Naive B cell (primary cell): ENCODE data around the gene GPR4. TPM values are rescaled to one million over a fixed set of nuclear protein-coding genes. Genes with fewer than 3 reads are reported as not detected.
A peak's percentile ranks its signal among the peaks of the same experiment; 100 is the strongest.
"Not testable (repeated sequence)": the region's sequence is repeated elsewhere in the genome, so short reads cannot be mapped to it uniquely, and the experiment has no call there.

Experiments
- ATAC-seq, 2 donors: fragments of 150-1000 bp; cut with Tn5 transposase; 2 replicates each; pipeline ENCODE4 v1.10.0; 2021; ENCODE audit warnings: low read depth in 2 of 2, mild to moderate bottlenecking in 2 of 2, moderate library complexity in 2 of 2
- DNase-seq: peaks from one replicate; pipeline ENCODE4 v3.0.0; 2022
- H3K27ac Mint-ChIP-seq, 6 donors: one replicate each; pipeline ENCODE4 v1.8.0; 2020 to 2022; ENCODE audit warnings: mild to moderate bottlenecking in 6 of 6, mixed read lengths in 6 of 6, moderate library complexity in 5 of 6, inconsistent platforms in 2 of 6
- H3K27me3 Mint-ChIP-seq, 3 donors: one replicate each; pipeline ENCODE4 v1.8.0; 2021 to 2022; ENCODE audit warnings: mixed read lengths in 3 of 3, mild to moderate bottlenecking in 1 of 3
- H3K36me3 Mint-ChIP-seq, 2 donors: one replicate each; pipeline ENCODE4 v1.8.0; 2020 to 2022; ENCODE audit warnings: mixed read lengths in 2 of 2, inconsistent platforms in 1 of 2, mild to moderate bottlenecking in 1 of 2
- H3K4me1 Mint-ChIP-seq, 3 donors: one replicate each; pipeline ENCODE4 v1.8.0; 2020 to 2022; ENCODE audit warnings: mixed read lengths in 3 of 3, inconsistent platforms in 1 of 3, mild to moderate bottlenecking in 1 of 3, moderate library complexity in 1 of 3
- H3K4me3 Mint-ChIP-seq, 8 donors: one replicate each; pipeline ENCODE4 v1.8.0; 2020 to 2022; ENCODE audit warnings: mild to moderate bottlenecking in 8 of 8, mixed read lengths in 8 of 8, moderate library complexity in 8 of 8, inconsistent platforms in 2 of 8
- H3K9me3 Mint-ChIP-seq, 7 donors: one replicate each; pipeline ENCODE4 v1.8.0; 2020 to 2022; ENCODE audit warnings: mixed read lengths in 7 of 7, mild to moderate bottlenecking in 5 of 7, inconsistent platforms in 2 of 7, moderate library complexity in 1 of 7
- polyA plus RNA-seq, 6 donors: library from polyadenylated mRNA; unstranded; fragments of 300-500 nt; fragmentation: Illumina TruSeq; gene quantifications; one replicate each; pipeline ENCODE4 v1.2.3, GENCODE V29; 2021; ENCODE audit warnings: low read depth in 6 of 6

Gene GPR4
- polyA plus RNA-seq, 6 donors from 2014 or later = not detected

DNA sequence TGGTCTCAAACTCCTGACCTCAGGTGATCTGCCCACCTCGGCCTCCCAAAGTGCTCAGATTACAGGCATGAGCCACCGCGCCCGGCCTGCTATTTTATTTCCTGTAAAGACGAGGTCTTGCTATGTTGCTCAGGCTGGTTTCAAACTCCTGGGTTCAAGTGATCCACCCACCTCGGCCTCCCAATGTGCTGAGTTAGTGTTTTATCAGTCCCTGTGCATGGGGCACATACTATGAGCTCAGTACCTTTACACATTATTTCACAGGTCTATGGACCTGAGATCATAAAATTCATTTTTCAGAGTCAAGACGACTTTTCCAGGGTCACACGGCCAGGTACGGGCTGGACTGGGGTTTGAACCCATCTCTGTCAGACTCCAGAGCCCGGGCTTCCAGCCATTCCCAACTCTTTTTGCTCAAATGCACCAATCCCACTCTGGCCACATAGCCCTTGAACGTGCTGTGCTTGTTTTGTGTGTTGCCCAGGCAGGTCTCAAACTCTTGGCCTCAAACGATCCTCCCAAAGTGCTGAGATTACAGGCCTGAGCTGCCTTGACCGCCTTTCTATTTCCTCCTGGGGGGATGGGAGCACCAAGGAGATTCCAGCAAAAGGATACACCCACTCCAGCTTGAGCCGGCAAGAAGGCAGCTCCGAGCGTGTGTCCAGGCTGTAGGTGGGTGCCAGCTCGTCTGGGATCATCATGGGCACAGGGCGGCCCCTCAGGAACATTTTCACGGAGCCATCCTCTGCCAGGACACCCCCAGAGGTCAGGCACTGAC, 36.1 kb upstream of the GPR4 start:
- Mint-ChIP-seq H3K4me1 (peaks cover 29 to 33% (median 31%) of the 10 kb centered on the region in 3 donors), H3K9me3 (peaks cover 0 to 5% (median 0%) of the 10 kb centered on the region in 7 donors), H3K4me3 (peak overlapping the region in 7 of 8 donors; percentile 38 to 97 (median 94)), H3K36me3 (no peaks in the 10 kb centered on the region), H3K27ac (peak overlapping the region in 2 of 6 donors; percentile 74 to 86), H3K27me3 (no peaks in the 10 kb centered on the region)
- no peak for ATAC-seq
- no peak for DNase-seq

DNA sequence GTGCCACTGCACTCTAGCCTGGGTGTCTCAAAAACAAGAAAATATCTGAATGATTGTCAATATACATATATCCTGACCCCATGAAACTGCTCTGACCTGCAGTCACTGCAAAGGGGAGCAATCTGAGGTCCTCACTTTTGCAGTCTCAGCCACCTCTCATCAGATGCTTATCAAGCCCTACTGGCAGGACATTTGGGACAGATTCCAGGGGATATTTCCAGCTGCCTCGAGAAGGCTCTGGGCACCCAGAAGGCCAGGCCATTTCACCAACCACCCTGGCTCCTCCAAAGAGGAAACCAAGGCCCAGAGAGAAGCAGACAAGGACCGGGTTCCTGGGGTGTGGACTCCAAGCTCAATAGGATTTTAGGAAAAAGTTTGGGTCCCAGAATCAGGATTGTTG, 34.9 kb upstream of the GPR4 start:
- Mint-ChIP-seq H3K9me3 (peaks cover 0 to 5% (median 0%) of the 10 kb centered on the region in 7 donors), H3K4me1 (peaks cover 20 to 26% (median 21%) of the 10 kb centered on the region in 3 donors), H3K36me3 (no peaks in the 10 kb centered on the region), H3K27ac (no peak overlapping the region), H3K4me3 (peak overlapping the region in 2 of 8 donors; percentile 49 to 59), H3K27me3 (no peaks in the 10 kb centered on the region)
- DNase-seq = no peak
- no peak for ATAC-seq

GRCh38 chr19:45636275-45636674, 34.3 kb upstream of the GPR4 start:
- ATAC-seq (no peak), DNase-seq (no peak)
- Mint-ChIP-seq H3K4me1 (peaks cover 14 to 20% (median 15%) of the 10 kb centered on the region in 3 donors), H3K9me3 (peaks cover 0 to 3% (median 0%) of the 10 kb centered on the region in 7 donors), H3K36me3 (no peaks in the 10 kb centered on the region), H3K27ac (peak overlapping the region in 1 of 6 donors; percentile 63), H3K27me3 (no peaks in the 10 kb centered on the region), H3K4me3 (peak overlapping the region in 1 of 8 donors; percentile 59)

DNA sequence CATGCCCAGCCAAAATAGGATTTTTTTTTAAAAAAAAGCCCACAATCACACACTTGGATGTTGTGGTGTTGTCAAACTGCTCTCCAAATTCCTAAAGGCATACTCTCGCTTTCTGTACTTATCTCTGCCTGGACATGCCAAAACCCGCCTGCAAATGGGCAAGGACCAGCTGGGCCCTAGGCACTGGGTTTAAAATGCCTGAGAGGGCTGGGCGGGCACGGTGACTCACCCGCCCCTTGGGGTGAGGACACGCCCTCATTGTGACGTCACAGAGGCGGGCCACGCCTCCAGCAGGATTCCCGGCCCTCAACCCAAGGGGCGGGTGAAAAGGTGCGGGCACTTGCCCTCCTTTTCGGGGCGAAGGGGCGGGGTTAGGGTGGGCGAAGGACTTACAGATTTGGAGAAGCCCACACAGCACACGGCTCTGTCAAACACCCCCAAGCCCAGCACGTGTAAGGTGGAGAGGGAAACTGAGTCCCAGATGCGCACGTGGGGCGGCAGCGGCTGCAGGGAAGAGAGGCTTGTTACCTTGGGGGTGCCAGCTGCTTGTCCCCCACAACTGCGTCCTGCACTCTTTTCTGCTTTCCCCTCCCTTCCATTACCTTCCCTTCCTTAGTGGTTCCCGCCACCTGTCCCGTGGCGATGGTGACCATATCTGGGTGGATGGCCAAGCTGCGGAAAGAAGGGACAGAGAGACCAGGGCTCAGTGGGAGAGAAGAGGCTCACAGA, 30.6 kb upstream of the GPR4 start:
- H3K27ac Mint-ChIP-seq = peak overlapping the region in 1 of 6 donors; percentile 21
- H3K4me1 Mint-ChIP-seq = no peaks in the 10 kb centered on the region
- no peak overlapping the region for H3K4me3 Mint-ChIP-seq
- DNase-seq (no peak), ATAC-seq (no peak)
- no peaks in the 10 kb centered on the region for H3K9me3 Mint-ChIP-seq
- H3K36me3 Mint-ChIP-seq = no peaks in the 10 kb centered on the region
- H3K27me3 Mint-ChIP-seq = no peaks in the 10 kb centered on the region

DNA sequence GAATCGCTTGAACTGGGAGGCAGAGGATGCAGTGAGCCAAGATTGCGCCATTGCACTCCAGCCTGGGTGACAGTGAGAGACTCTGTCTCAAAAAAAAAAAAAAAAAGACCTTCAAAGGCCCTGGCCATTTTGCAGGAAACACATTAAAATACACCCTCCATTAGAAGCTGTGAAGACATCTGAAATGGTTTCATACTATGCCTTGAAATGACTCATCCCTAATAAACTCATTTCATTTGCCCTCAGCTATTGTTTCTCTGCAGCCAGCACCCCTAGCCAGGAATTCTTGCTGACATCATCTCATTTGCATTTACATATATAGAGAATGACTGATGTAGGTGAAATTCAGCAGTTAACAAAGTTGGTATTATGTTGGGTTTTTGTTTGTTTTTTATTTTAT, 28.5 kb upstream of the GPR4 start:
- peaks cover 3 to 4% of the 10 kb centered on the region in 2 donors for H3K36me3 Mint-ChIP-seq

GRCh38 chr19:45629704-45630103, 27.7 kb upstream of the GPR4 start:
- Mint-ChIP-seq H3K27me3 (no peaks in the 10 kb centered on the region), H3K27ac (no peak overlapping the region), H3K4me1 (peaks cover 0 to 4% (median 3%) of the 10 kb centered on the region in 3 donors), H3K4me3 (no peak overlapping the region), H3K36me3 (peaks cover 4 to 8% of the 10 kb centered on the region in 2 donors), H3K9me3 (no peaks in the 10 kb centered on the region)
- DNase-seq (no peak), ATAC-seq (no peak)

More for the DNA sequence above, 28.5 kb upstream of the GPR4 start:
- Mint-ChIP-seq H3K4me1 (peaks cover 0 to 2% (median 2%) of the 10 kb centered on the region in 3 donors), H3K4me3 (no peak overlapping the region), H3K27ac (no peak overlapping the region), H3K27me3 (no peaks in the 10 kb centered on the region), H3K9me3 (no peaks in the 10 kb centered on the region)
- no peak for DNase-seq
- ATAC-seq = no peak

GRCh38 chr19:45628219-45628618, 26.2 kb upstream of the GPR4 start:
- not testable (repeated sequence) for H3K4me1 Mint-ChIP-seq, H3K4me3 Mint-ChIP-seq

GRCh38 chr19:45623984-45624383, 22.0 kb upstream of the GPR4 start:
- Mint-ChIP-seq H3K9me3 (no peaks in the 10 kb centered on the region), H3K4me3 (no peak overlapping the region), H3K27me3 (no peaks in the 10 kb centered on the region), H3K4me1 (peaks cover 0 to 13% (median 3%) of the 10 kb centered on the region in 3 donors), H3K36me3 (peaks cover 4 to 45% of the 10 kb centered on the region in 2 donors), H3K27ac (no peak overlapping the region)
- ATAC-seq (no peak), DNase-seq (no peak)

More at GRCh38 chr19:45628219-45628618, 26.2 kb upstream of the GPR4 start:
- not testable (repeated sequence) for ATAC-seq, DNase-seq, H3K9me3 Mint-ChIP-seq, H3K27ac Mint-ChIP-seq, H3K27me3 Mint-ChIP-seq
- peaks cover 4 to 18% of the 10 kb centered on the region in 2 donors for H3K36me3 Mint-ChIP-seq

- Mint-ChIP-seq H3K4me3 (no peak overlapping the region), H3K9me3 (no peaks in the 10 kb centered on the region), H3K27ac (no peak overlapping the region), H3K4me1 (peaks cover 0 to 13% (median 3%) of the 10 kb centered on the region in 3 donors), H3K36me3 (peaks cover 4 to 45% of the 10 kb centered on the region in 2 donors), H3K27me3 (no peaks in the 10 kb centered on the region)
- ATAC-seq (no peak), DNase-seq (no peak)
Observed at GRCh38 chr19:45621976-45622503, 20.0 kb upstream of the GPR4 start.

- H3K27me3 Mint-ChIP-seq = no peaks in the 10 kb centered on the region
- no peak for ATAC-seq
- DNase-seq = no peak
- no peaks in the 10 kb centered on the region for H3K9me3 Mint-ChIP-seq
- H3K4me1 Mint-ChIP-seq = peaks cover 0 to 13% (median 3%) of the 10 kb centered on the region in 3 donors
- no peak overlapping the region for H3K27ac Mint-ChIP-seq
- H3K4me3 Mint-ChIP-seq = no peak overlapping the region
- H3K36me3 Mint-ChIP-seq = peaks cover 4 to 45% of the 10 kb centered on the region in 2 donors
Observed at GRCh38 chr19:45621389-45621788, 19.4 kb upstream of the GPR4 start.

DNA sequence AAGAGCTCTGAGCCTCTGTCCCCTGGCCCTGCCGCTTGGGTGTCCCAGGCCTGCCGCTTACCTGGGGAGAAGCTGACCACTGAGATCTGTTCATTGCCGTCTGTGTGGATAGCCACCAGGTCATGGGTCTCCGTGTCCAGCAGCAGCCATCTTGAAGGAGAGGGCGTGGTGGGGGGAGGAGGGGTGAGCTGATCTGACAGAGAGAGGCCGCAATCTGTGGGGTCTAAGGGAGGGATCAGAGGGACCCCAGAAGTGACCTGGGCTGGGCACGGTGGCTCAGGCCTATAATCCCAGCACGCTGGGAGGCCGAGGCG, 14.6 kb upstream of the GPR4 start:
- H3K4me3 Mint-ChIP-seq = no peak overlapping the region
- peaks cover 4 to 5% (median 5%) of the 10 kb centered on the region in 3 donors for H3K4me1 Mint-ChIP-seq
- no peak overlapping the region for H3K27ac Mint-ChIP-seq

GRCh38 chr19:45615795-45616703, 14.0 kb upstream of the GPR4 start:
- peaks cover 4 to 5% (median 5%) of the 10 kb centered on the region in 3 donors for H3K4me1 Mint-ChIP-seq
- peak overlapping the region in 1 of 6 donors; percentile 24 for H3K27ac Mint-ChIP-seq
- DNase-seq = peak; percentile 41
- peak; percentile 84 to 92 for ATAC-seq
- no peaks in the 10 kb centered on the region for H3K9me3 Mint-ChIP-seq
- no peak overlapping the region for H3K4me3 Mint-ChIP-seq
- peaks cover 0 to 12% of the 10 kb centered on the region in 2 donors for H3K36me3 Mint-ChIP-seq
- no peaks in the 10 kb centered on the region for H3K27me3 Mint-ChIP-seq

More for the DNA sequence above, 14.6 kb upstream of the GPR4 start:
- DNase-seq (no peak), ATAC-seq (no peak)
- peaks cover 0 to 18% of the 10 kb centered on the region in 2 donors for H3K36me3 Mint-ChIP-seq
- no peaks in the 10 kb centered on the region for H3K27me3 Mint-ChIP-seq
- no peaks in the 10 kb centered on the region for H3K9me3 Mint-ChIP-seq

DNA sequence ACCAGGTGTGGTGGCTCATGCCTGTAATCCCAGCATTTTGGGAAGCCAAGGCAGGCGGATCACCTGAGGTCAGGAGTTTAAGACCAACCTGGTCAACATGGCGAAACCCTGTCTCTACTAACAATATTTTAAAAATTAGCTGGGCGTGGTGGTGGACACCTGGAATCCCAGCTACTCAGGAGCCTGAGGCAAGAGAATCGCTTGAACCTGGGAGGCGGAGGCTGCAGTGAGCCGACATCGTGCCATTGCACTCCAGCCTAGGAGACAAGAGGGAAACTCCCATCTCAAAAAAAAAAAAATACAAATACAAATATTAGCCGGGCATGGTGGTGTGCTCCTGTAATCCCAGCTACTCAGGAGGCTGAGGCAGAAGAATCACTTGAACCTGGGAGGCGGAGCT, 13.0 kb upstream of the GPR4 start:
- not testable (repeated sequence) for H3K27me3 Mint-ChIP-seq, H3K27ac Mint-ChIP-seq, H3K9me3 Mint-ChIP-seq, H3K4me1 Mint-ChIP-seq, H3K36me3 Mint-ChIP-seq, H3K4me3 Mint-ChIP-seq, ATAC-seq, DNase-seq
